Stimulated activated CD4-positive, alpha-beta T cell treated with anti-CD3 and anti-CD28 coated beads, Interleukin-15, amount 100 ng/mL, for 1 hour (primary cell): ENCODE measurements around the gene SLC38A4.
"Not testable (repeated sequence)": the region's sequence is repeated elsewhere in the genome, so short reads cannot be mapped to it uniquely, and the experiment has no call there.

Source experiments
- DNase-seq, 2 donors: peaks; one replicate each; pipeline ENCODE4 v3.0.0-alpha.2; 2020; ENCODE audit warnings: low read depth in 1 of 2, low spot score in 1 of 2

SLC38A4 gene

GRCh38 chr12:46825591-46826414 is at the start of gene SLC38A4:
Gene SLC38A4 (minus strand): TSS chr12:46825997. CDS start chr12:46793071, 32,926 bp downstream.
- DNase-seq, result no peak

GRCh38 chr12:46875095-46875494 is 49.3 kb upstream of the SLC38A4 start:
- DNase-seq, result no peak

DNA sequence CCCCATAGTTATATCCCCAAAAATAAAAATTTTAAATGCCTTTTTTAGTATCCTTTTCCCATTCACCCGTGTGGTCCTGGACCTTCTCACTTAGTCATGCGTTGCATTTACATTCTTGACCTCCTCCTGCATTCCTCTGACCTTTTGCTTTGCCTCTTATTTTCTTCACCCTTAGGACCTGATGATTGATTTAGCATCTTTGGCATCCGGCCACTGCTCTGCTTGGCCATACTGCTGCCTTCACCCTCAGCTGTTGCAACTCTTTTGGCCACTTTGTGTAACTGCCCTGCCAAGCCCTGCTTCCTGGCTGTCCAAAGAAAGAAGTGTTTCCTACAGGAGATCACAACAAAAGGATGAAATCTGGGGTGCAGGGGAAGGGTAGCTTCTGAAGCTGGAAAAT is 48.8 kb upstream of the SLC38A4 start:
- no peak for DNase-seq

DNA sequence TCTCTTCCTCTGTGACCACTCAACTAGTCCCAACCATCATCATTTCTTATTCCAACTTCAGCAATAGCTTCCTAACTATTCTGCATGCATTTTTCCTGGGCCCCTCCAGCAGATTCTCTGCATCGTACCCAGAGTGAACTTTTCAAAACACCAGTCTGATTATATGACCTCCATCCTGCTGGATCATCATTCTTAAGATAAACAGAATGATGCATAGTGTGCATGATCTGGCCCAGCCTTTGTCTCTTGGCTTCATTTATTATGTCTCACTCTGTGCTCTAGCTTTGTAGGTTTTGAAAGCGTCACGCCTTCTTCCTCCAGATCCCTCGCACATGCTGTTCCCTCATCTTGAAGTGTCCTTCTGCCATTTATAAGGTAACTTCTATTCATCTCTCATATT is 46.3 kb upstream of the SLC38A4 start:
- DNase-seq, result no peak

DNA sequence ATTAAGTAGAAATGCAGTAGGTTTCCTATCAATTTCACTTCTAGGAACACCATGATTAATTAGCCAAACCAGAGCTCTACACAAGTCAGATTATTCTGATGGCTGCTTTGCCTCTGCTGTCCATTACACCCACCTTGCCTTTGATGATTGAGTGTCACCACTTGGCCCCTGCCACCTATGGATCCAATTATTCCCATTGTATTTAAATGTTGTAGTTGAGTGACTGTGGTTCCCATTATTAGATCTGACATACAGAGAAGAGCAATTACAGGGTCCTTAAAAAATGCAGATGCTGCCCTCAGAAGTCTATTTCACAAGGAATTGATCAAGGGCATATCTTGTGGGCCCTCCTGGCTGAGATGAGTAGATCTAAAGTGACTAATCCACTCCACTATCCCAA is 39.5 kb upstream of the SLC38A4 start:
- no peak for DNase-seq

DNA sequence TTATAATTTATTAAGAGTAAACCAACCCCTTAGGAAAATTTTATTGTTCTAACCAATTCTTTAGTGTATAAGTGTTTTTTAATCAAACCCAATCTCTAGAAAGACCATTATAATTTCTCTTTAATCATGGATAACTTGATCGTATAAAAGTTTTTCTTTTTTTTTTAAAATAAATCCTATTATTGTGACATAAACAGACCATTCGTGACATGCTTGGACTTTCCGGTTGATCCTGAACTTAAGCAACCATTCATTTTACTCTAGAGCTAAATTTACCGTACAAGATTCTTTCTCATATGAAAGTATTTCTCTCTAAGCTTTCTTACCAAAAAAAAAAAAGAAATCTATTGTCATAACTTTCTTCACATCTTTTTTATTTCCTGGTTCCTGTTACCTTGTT is 32.6 kb upstream of the SLC38A4 start:
- DNase-seq, result no peak

DNA sequence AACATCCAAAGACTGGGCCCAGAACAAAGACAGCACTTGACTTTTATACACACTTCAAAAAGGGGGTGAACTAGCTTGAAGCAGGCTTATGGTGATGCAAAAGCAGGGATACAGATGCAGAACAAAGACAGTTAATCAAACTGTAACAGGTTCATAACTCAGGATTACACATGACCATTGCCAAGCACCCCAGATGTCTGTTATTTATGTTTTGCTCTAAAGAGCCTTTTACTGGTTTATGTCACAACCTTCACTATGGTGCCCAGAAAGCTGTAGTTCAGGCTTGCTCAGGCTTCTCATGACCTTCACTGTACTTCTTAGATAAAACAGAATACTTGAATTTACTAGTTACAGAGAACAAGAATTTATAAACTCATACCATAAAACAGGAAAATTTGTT is 31.7 kb upstream of the SLC38A4 start:
- no peak for DNase-seq

- no peak for DNase-seq
These were observed 30.0 kb upstream of the SLC38A4 start for GRCh38 chr12:46855760-46856159.

- DNase-seq, result not testable (repeated sequence)
These were observed 28.4 kb upstream of the SLC38A4 start for GRCh38 chr12:46854188-46854587.

DNA sequence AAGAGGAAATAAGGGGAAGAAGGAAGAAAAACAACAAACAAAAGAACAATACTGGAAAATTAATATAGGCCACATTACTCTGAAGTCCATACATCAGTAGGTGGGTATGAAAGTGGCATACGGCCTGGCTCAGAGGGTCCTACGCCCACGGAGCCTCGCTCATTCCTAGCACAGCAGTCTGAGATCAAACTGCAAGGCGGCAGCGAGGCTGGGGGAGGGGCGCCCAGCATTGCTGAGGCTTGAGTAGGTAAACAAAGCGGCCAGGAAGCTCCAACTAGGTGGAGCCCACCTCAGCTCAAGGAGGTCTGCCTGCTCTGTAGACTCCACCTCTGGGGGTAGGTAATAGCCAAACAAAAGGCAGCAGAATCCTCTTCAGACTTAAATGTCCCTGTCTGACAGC is 23.0 kb upstream of the SLC38A4 start:
- DNase-seq, result not testable (repeated sequence)

- no peak for DNase-seq
These were observed 21.2 kb upstream of the SLC38A4 start for GRCh38 chr12:46847001-46847400.

DNA sequence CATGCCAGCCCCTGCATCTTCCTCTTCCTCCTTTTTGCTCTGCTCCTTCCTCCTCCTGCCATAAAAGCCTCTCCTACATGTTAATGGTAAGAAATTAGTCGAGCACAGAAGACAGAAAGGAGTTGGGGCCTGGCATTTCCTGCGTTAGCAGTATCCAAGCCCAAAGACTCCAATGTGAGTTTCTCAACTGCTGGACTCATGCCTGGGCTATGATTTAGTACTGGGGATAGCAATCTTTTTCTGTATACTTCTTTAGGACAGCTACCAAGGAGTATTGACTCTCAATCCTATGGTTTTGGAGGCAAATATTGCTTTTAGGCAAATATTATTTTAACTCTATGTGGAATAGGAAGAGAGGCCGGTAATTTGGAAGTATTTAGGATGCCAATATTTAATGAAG is 18.0 kb upstream of the SLC38A4 start:
- no peak for DNase-seq

GRCh38 chr12:46841891-46842290 is 16.1 kb upstream of the SLC38A4 start:
- DNase-seq, result no peak

DNA sequence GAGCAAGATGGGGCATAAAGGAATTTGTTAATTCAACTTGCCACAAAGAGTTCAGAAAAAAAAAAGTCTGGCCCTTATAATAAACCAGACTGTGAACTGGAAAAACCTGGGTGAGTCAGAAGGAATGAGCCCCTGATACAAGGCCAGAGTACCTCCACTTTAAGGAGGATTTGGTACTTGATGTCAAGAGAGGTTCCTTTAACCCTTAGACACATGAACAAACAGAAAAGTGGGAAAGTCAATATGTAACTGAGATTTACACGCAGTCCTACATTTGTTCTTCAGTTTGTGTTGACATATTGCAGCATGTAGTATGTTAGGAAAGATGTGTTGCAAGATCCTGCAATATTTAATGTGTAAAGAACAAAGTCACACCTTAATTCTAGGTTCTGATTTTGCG is 14.2 kb upstream of the SLC38A4 start:
- no peak for DNase-seq

- DNase-seq, result no peak
These were observed 13.4 kb upstream of the SLC38A4 start for GRCh38 chr12:46839232-46839631.

DNA sequence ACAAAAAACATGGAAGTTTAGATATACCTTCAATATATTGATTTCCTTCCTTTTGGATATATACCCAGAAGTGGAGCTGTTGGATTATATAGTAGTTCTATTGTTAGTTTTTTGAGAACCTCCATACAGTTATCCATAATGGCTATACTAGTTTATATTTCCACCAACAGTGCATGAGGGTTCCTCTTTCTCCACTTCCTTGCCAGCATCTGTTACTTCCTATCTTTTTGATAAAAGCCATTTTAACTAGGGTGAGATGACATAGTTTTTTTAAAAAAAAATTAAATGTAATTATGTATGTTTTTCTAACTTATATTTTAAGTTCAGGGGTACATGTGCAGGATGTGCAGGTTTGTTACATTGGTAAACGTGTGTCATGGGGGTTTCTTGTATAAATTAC is 10.0 kb upstream of the SLC38A4 start:
- no peak for DNase-seq

- no peak for DNase-seq
These were observed 6.4 kb upstream of the SLC38A4 start for GRCh38 chr12:46832130-46832704.

DNA sequence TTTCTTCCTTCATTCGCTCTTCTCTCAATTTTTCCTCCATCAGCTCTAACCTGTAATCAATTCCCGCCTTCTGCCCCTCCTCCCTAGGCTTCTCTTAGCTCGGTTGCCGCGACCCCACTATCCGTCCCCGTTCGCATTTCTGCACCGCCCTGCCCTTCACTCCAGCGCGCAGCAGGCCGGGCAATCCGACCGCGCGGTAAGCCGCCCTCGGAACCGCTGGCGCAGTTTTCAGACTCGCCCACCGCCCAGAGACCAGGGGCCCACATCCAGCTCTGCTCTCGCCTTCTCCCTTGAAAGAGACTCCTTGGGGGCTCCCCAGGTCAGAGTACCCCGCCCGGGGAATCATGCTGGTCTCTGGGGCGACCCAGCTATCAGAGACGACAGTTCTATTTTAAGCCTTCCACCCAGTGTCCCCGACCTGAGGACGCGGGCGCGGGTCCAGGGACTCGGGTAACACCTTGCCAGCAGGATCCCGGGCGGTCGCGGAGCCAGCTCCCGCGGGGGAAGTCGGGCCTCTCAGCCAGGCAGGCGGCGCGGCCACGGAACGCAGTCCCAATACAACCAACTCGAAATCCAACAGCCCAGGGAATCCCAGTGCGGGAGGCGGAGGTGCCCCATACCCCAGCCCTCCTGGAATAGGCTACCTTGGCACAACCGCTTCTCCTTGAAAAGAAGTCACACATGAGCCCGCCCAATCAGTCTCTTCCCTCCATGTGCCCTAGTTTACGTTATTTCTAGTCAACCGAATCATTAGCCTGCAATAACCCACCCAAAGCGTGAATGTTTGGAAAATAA is 5.7 kb upstream of the SLC38A4 start:
- no peak for DNase-seq

GRCh38 chr12:46830731-46831334 is 5.0 kb upstream of the SLC38A4 start:
- no peak for DNase-seq

DNA sequence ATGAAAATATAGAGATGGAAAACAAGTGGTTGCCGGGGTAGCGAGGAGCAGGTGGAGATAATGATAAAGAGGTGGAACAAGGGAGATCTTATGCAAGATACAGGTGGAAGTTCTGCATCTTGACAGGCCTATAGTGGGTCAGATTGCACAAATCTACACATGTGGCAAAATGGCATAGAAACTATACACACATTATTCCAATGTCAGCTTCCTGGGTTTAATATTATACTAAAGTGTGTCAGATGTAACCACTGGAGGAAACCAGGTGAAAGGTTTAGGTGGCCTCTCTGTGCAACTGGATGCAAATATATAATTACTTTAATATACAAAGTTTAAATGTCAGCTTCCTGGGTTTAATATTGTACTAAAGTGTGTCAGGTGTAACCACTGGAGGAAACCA is 1.1 kb downstream of the SLC38A4 start:
- no peak for DNase-seq

GRCh38 chr12:46818642-46819041 is 7.2 kb downstream of the SLC38A4 start:
- DNase-seq, result no peak

DNA sequence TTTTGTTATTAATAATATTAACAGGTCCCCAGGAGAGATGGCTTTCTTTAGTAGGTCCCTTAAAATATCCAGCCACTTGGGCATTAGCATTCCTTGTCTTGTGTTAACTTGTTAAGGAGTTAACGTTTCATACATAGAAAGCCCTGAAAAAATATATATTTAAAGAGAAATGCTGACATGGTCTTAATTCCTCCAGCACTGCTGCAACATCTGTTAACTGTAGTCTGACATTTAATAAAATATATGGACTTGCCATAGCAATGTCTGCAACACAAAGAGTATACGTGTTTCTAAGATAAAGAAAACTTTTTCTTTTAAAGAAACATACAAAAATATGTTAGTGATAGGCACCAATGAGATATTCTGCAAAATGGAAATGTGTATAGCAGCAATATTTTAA is 10.0 kb downstream of the SLC38A4 start:
- no peak for DNase-seq
